HepG2 (cell line): Measurements from ENCODE around the gene RTN3. TPM values are rescaled to one million over a fixed set of nuclear protein-coding genes. Genes with fewer than 3 reads are reported as not detected.

ENCODE experiments used
- ATAC-seq: fragments of 200-7000 bp; cut with Tn5 transposase; 3 replicates; pipeline ENCODE4 v1.9.1; 2020; ENCODE audit warnings: mild to moderate bottlenecking, moderate library complexity
- BruUV-seq: library from RNA; stranded (reverse); fragments of 400-500 nt; replicated peaks from 2 replicates; lab custom pipeline; 2021; lab: Mats Ljungman, UMichigan
- CTCF ChIA-PET: fragments of 300-600 bp; formaldehyde crosslinking; extraction: SDS; loops from one replicate; lab custom pipeline; 2021; ENCODE audit warnings: low total read pairs, inconsistent platforms, low intra/inter-chr PET ratio; lab: Yijun Ruan, JAX
- POLR2A ChIA-PET: fragments of 350-600 bp; sonication (Branson Sonifier 250); formaldehyde crosslinking; loops from one replicate; lab custom pipeline; 2020; ENCODE audit warnings: antibody characterized with exemption, inconsistent platforms; lab: Yijun Ruan, JAX
- DNase-seq: peaks from one replicate; pipeline ENCODE4 v3.0.0-alpha.2; 2015; ENCODE audit warnings: low spot score
- FAIRE-seq: peaks from 3 replicates; lab custom pipeline; 2011; peaks lifted over from hg19 to GRCh38; lab: Jason Lieb, UNC
- H2AFZ ChIP-seq: one replicate; pipeline ENCODE4 v1.6.1; 2011; ENCODE audit warnings: low read length, inconsistent platforms
- H3K27ac ChIP-seq: fragments of 300-600 bp; 3 replicates; pipeline ENCODE4 v1.8.0; 2011; ENCODE audit warnings: mixed run types, mild to moderate bottlenecking, mixed read lengths, low read length, inconsistent platforms; ENCODE audit not compliant: insufficient read depth; ENCODE audit errors: extremely low read length
- H3K27me3 ChIP-seq, 2 experiments: fragments of 200-600 bp in 1 of 2; 2 replicates in 1 of 2; 3 replicates in 1 of 2; pipeline versions ENCODE4 v1.6.0 to v1.8.0; 2011; ENCODE audit warnings: low read length in 2 of 2, mild to moderate bottlenecking in 2 of 2, moderate library complexity in 2 of 2, inconsistent platforms in 1 of 2; ENCODE audit not compliant: insufficient read depth in 2 of 2, control insufficient read depth in 1 of 2
- H3K36me3 ChIP-seq, 2 experiments: fragments of 200-600 bp in 1 of 2; replicated peaks in 1 of 2; 2 replicates in 1 of 2; 3 replicates in 1 of 2; pipeline versions ENCODE4 v1.5.1 to v1.8.0; 2011; ENCODE audit warnings: low read length in 2 of 2, inconsistent platforms in 1 of 2; ENCODE audit not compliant: insufficient read depth in 2 of 2, control insufficient read depth in 1 of 2
- H3K4me1 ChIP-seq: 2 replicates; pipeline ENCODE4 v1.5.1; 2012; ENCODE audit warnings: low read length, inconsistent platforms; ENCODE audit not compliant: insufficient read depth
- H3K4me2 ChIP-seq: 2 replicates; pipeline ENCODE4 v1.6.0; 2011; ENCODE audit warnings: low read depth, low read length, inconsistent platforms
- H3K4me3 ChIP-seq, 3 experiments: fragments of 200-600 bp in 1 of 3; sonication (generic), shearing (Covaris generic) in 1 of 3; replicated peaks in 1 of 3; 2 replicates each; pipeline ENCODE4 v1.5.1; 2011 to 2016; ENCODE audit warnings: low read length in 3 of 3, inconsistent platforms in 2 of 3, low read depth in 2 of 3, mild to moderate bottlenecking in 2 of 3, control low read depth in 1 of 3, mixed read lengths in 1 of 3; ENCODE audit not compliant: insufficient read depth in 1 of 3
- H3K79me2 ChIP-seq: one replicate; pipeline ENCODE4 v1.6.1; 2011; ENCODE audit warnings: low read length, inconsistent platforms; ENCODE audit not compliant: insufficient read depth
- H3K9ac ChIP-seq: 2 replicates; pipeline ENCODE4 v1.6.0; 2011; ENCODE audit warnings: mild to moderate bottlenecking, low read depth, low read length, inconsistent platforms; ENCODE audit not compliant: insufficient read depth
- H3K9me3 ChIP-seq: 2 replicates; pipeline ENCODE4 v1.5.1; 2012; ENCODE audit warnings: mild to moderate bottlenecking, low read length
- H4K20me1 ChIP-seq: 2 replicates; pipeline ENCODE4 v1.6.0; 2011; ENCODE audit warnings: inconsistent platforms, mild to moderate bottlenecking, low read length, moderate library complexity; ENCODE audit not compliant: insufficient read depth
- MIXL1 ChIP-seq: IDR thresholded peaks from 2 replicates; pipeline ENCODE4 v1.6.1; 2016
- PRPF4 ChIP-seq: fragments of 200-400 bp; formaldehyde crosslinking; IDR thresholded peaks from 2 replicates; pipeline ENCODE4 v1.6.1; 2016; ENCODE audit warnings: low read length, low read depth; ENCODE audit not compliant: poor library complexity, severe bottlenecking
- RAD21 ChIP-seq: fragments of 450-650 bp; formaldehyde crosslinking; IDR thresholded peaks from 2 replicates; pipeline ENCODE4 v1.5.0; 2020; ENCODE audit warnings: mild to moderate bottlenecking
- SMC3 ChIP-seq: IDR thresholded peaks from 2 replicates; pipeline ENCODE4 v1.6.1; 2011; ENCODE audit warnings: low read length, improper control_type of control experiment
- STAG1 ChIP-seq: sonication (generic); formaldehyde crosslinking; IDR thresholded peaks from 2 replicates; pipeline ENCODE4 v1.4.0; 2020; ENCODE audit warnings: missing genetic modification reagents
- TSC22D2 ChIP-seq: sonication (generic); formaldehyde crosslinking; IDR thresholded peaks from 2 replicates; pipeline ENCODE4 v1.5.1; 2020; ENCODE audit warnings: missing genetic modification reagents, mild to moderate bottlenecking, borderline replicate concordance
- ZNF18 ChIP-seq: sonication (generic); formaldehyde crosslinking; IDR thresholded peaks from 2 replicates; pipeline ENCODE4 v1.8.0; 2022; ENCODE audit warnings: mild to moderate bottlenecking, missing genetic modification reagents; ENCODE audit not compliant: insufficient replicate concordance
- ZNF383 ChIP-seq: sonication (generic); formaldehyde crosslinking; IDR thresholded peaks from 2 replicates; pipeline ENCODE4 v1.4.0; 2020; ENCODE audit warnings: missing genetic modification reagents, mild to moderate bottlenecking, borderline replicate concordance
- ZNF672 ChIP-seq: sonication (generic); formaldehyde crosslinking; IDR thresholded peaks from 2 replicates; pipeline ENCODE4 v1.8.1; 2022; ENCODE audit warnings: missing genetic modification reagents
- WGBS: methylation state at CpG from one replicate; pipeline ENCODE4 v1.1.6; 2017; ENCODE audit warnings: low lambda C conversion rate; 5-methylcytosine and 5-hydroxymethylcytosine counted together
- in situ Hi-C: cut with HindIII; loops from 2 replicates; pipeline ENCODE4 v1.10.0; 2017; ENCODE audit warnings: low pct_unique_long_range_greater_than_20kb; ENCODE audit not compliant: extremely low pct_ligation_motif_present
- intact Hi-C: fragments of 100-400 bp; cut with micrococcal nuclease; formaldehyde crosslinking; loops from one replicate; pipeline ENCODE4 v1.10.0; 2022; ENCODE audit not compliant: unreplicated experiment
- polyA plus RNA-seq, 8 experiments: library from polyadenylated mRNA; depleted of rRNA in 3 of 8; stranded (reverse) in 7 of 8; unstranded in 1 of 8; fragments of >200 nt; fragmentation: Illumina TruSeq in 4 of 8; extraction: Trizol in 4 of 8; gene quantifications; 2 replicates each; pipeline versions ENCODE4 v1.2.1 to v1.2.3, GENCODE V29; 2011 to 2016; ENCODE audit warnings: low read depth in 4 of 8, missing spikeins in 1 of 8, mixed read lengths in 1 of 8; ENCODE audit not compliant: insufficient read depth in 1 of 8
- total RNA-seq, 5 experiments: library from RNA; depleted of rRNA; stranded (reverse); fragments of >200 nt; fragmentation: Illumina TruSeq; extraction: Trizol; gene quantifications; 2 replicates each; pipeline ENCODE4 v1.2.3, GENCODE V29; 2016; ENCODE audit warnings: low read depth in 1 of 5
- TF ChIP-seq, protein P1 (sequence below): sonication (generic); formaldehyde crosslinking; IDR thresholded peaks from 2 replicates; pipeline ENCODE4 v1.5.0; 2020; ENCODE audit warnings: mild to moderate bottlenecking, missing genetic modification reagents, moderate library complexity
- TF ChIP-seq, protein P2 (sequence below): IDR thresholded peaks from 2 replicates; pipeline ENCODE4 v1.6.1; 2018; ENCODE audit warnings: missing genetic modification reagents, mild to moderate bottlenecking, missing compliant biosample characterization

Gene RTN3
- total and polyA plus RNA-seq, 2 of the 13 experiments (the other 11 are each of a cell fraction or from before 2014, with no cell fraction given), result 32.2 to 41.1 TPM

- TF ChIP-seq ZNF18 (CRISPR knock-in tag) (peak; percentile 67), PRPF4 (no peak), ZNF383 (CRISPR knock-in tag) (no peak), ZNF672 (CRISPR knock-in tag) (no peak)
These were observed at the start of gene RTN3 (continued) for GRCh38 chr11:63681321-63682065.

GRCh38 chr11:63635762-63636465, 45.4 kb upstream of the RTN3 start:
- CTCF ChIA-PET, result interaction anchor here (0.7 to 2.1 kb wide), 8 partner anchors 29 to 600 kb away, joined by 3 to 45 read pairs (median 6); no protein-coding TSS in a partner anchor
- Histone ChIP-seq H3K4me3 (no peak overlapping the region), H3K79me2 (no peaks in the 10 kb centered on the region), H4K20me1 (no peaks in the 10 kb centered on the region), H3K4me2 (no peak overlapping the region), H3K27ac (no peak overlapping the region), H3K36me3 (no peaks in the 10 kb centered on the region), H3K9ac (no peak overlapping the region), H3K9me3 (no peaks in the 10 kb centered on the region), H3K27me3 (no peaks in the 10 kb centered on the region; a peak in 2 of 5 replicates), H3K4me1 (peaks cover 6% of the 10 kb centered on the region; the same call in 1 of the 2 replicates), H2AFZ (no peak overlapping the region)
- FAIRE-seq (peak; percentile 87), DNase-seq (peak; percentile 47), ATAC-seq (peak; percentile 77)
- WGBS, result 20% methylated on average over 10 of the region's 10 CpGs
- in situ Hi-C loops, result loop anchor here (5.0 kb wide), 1 partner anchor 159 kb away; no protein-coding TSS in a partner anchor
- no TSS peak for BruUV-seq
- TF ChIP-seq MIXL1 (CRISPR knock-in tag) (peak; percentile 14; the same call in 1 of the 2 replicates), SMC3 (peak; percentile 98), STAG1 (CRISPR knock-in tag) (peak; percentile 96), RAD21 (CRISPR knock-in tag) (peak; percentile 88), PRPF4 (no peak), TSC22D2 (no peak)
- TF ChIP-seq, protein P1, sequence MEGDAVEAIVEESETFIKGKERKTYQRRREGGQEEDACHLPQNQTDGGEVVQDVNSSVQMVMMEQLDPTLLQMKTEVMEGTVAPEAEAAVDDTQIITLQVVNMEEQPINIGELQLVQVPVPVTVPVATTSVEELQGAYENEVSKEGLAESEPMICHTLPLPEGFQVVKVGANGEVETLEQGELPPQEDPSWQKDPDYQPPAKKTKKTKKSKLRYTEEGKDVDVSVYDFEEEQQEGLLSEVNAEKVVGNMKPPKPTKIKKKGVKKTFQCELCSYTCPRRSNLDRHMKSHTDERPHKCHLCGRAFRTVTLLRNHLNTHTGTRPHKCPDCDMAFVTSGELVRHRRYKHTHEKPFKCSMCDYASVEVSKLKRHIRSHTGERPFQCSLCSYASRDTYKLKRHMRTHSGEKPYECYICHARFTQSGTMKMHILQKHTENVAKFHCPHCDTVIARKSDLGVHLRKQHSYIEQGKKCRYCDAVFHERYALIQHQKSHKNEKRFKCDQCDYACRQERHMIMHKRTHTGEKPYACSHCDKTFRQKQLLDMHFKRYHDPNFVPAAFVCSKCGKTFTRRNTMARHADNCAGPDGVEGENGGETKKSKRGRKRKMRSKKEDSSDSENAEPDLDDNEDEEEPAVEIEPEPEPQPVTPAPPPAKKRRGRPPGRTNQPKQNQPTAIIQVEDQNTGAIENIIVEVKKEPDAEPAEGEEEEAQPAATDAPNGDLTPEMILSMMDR (CRISPR knock-in tag), result peak; percentile 89
- TF ChIP-seq, protein P2, sequence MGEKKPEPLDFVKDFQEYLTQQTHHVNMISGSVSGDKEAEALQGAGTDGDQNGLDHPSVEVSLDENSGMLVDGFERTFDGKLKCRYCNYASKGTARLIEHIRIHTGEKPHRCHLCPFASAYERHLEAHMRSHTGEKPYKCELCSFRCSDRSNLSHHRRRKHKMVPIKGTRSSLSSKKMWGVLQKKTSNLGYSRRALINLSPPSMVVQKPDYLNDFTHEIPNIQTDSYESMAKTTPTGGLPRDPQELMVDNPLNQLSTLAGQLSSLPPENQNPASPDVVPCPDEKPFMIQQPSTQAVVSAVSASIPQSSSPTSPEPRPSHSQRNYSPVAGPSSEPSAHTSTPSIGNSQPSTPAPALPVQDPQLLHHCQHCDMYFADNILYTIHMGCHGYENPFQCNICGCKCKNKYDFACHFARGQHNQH (CRISPR knock-in tag), result no peak
- POLR2A ChIA-PET, result no interaction called here
- intact Hi-C loops, result loop anchor here (1.0 to 5.0 kb wide), 3 partner anchors 43 to 729 kb away; no protein-coding TSS in a partner anchor
